Measurements from ENCODE around the gene MTSS2. TPM values are rescaled to one million over a fixed set of nuclear protein-coding genes. Genes with fewer than 3 reads are reported as not detected.
A peak's percentile ranks its signal among the peaks of the same experiment; 100 is the strongest.

The MTSS2 gene
- total and polyA plus RNA-seq, 2 of the 8 experiments (the other 6 are each of a cell fraction or from before 2014, with no cell fraction given), result 23.3 to 36.7 TPM

DNA sequence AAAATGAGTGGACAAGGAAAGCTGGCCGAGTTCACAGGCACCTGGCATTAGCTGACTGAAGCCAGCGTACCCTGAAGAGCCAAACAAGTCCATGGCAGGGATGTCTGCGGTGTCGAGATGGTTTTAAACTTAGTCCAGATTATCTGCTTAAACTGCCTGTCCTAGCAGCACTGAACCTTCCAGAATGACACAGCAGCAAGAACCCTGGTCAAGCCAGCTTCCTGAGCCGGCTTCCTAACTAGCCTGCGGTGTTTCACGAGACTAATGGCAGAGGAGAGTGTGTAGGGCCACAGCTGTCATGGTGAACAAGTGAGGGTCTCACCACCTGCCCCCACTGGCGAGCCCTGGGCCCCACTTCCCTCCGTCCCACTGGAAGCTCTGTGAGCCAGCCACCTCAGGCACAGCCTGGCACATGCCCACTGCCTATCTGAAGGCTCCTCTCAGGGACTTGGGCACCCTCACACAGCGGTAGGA is 28.8 kb upstream of the MTSS2 start:
- H3K9ac ChIP-seq (replicated peaks in 1 of 4; ENCODE audit: extremely low read depth in 1 of 4, low read depth in 3 of 4, low read length in 3 of 4), result no peak overlapping the region; a peak in 1 of 7 replicates
- peaks cover 4 to 34% (median 22%) of the 10 kb centered on the region in 4 experiments for H3K4me1 ChIP-seq (replicated peaks in 1 of 4; ENCODE audit: control insufficient read depth in 3 of 4, insufficient read depth in 4 of 4, low read length in 3 of 4)
- TF ChIP-seq TBP (IDR thresholded peaks at IDR 0.05; ENCODE audit: low read depth, low read length) (no peak), RFX5 (IDR thresholded peaks at IDR 0.05; ENCODE audit: borderline replicate concordance, low read depth, low read length) (no peak), POU5F1 (IDR thresholded peaks at IDR 0.05; ENCODE audit: low read depth, low read length) (no peak), SAP30 (IDR thresholded peaks at IDR 0.05; ENCODE audit: insufficient read depth, insufficient replicate concordance, low read length) (no peak), SP1 (IDR thresholded peaks at IDR 0.05; ENCODE audit: low read depth, low read length) (no peak), FOSL1 (IDR thresholded peaks at IDR 0.05; ENCODE audit: insufficient read depth, low read depth, low read length) (no peak)
- TF ChIP-seq, protein P1, sequence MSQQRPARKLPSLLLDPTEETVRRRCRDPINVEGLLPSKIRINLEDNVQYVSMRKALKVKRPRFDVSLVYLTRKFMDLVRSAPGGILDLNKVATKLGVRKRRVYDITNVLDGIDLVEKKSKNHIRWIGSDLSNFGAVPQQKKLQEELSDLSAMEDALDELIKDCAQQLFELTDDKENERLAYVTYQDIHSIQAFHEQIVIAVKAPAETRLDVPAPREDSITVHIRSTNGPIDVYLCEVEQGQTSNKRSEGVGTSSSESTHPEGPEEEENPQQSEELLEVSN (IDR thresholded peaks at IDR 0.05), result no peak
- TF ChIP-seq, protein P2, sequence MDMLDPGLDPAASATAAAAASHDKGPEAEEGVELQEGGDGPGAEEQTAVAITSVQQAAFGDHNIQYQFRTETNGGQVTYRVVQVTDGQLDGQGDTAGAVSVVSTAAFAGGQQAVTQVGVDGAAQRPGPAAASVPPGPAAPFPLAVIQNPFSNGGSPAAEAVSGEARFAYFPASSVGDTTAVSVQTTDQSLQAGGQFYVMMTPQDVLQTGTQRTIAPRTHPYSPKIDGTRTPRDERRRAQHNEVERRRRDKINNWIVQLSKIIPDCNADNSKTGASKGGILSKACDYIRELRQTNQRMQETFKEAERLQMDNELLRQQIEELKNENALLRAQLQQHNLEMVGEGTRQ (IDR thresholded peaks at IDR 0.05; ENCODE audit: low read length), result no peak
- TF ChIP-seq, protein P3, sequence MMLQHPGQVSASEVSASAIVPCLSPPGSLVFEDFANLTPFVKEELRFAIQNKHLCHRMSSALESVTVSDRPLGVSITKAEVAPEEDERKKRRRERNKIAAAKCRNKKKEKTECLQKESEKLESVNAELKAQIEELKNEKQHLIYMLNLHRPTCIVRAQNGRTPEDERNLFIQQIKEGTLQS (IDR thresholded peaks at IDR 0.05; ENCODE audit: insufficient read depth, low read depth, low read length), result no peak
- FAIRE-seq (no peak), DNase-seq (ENCODE audit: low read depth in 1 of 2, low spot score in 2 of 2) (no peak)
- peak overlapping the region; percentile 11 for H3K18ac ChIP-seq (ENCODE audit: extremely low read depth, low read length)
- H3K4me2 ChIP-seq (ENCODE audit: insufficient read depth in 1 of 2, low read depth in 2 of 2, low read length in 2 of 2), result no peak overlapping the region
- no peak overlapping the region for H3K14ac ChIP-seq (ENCODE audit: insufficient read length)
- H3K79me2 ChIP-seq (ENCODE audit: control insufficient read depth in 1 of 2, insufficient read depth in 2 of 2, low read length in 2 of 2), result no peaks in the 10 kb centered on the region
- peak overlapping the region; percentile 28; the same call in 1 of the 2 replicates for H4K8ac ChIP-seq (ENCODE audit: extremely low read depth, insufficient read depth, low read length)
- CTCF ChIA-PET (ENCODE audit: partially characterized antibody), result interaction anchor here (1.1 to 3.3 kb wide), 10 partner anchors 11 to 57 kb away, joined by 3 to 13 read pairs (median 5); no protein-coding TSS in a partner anchor
- H3K4ac ChIP-seq (replicated peaks; ENCODE audit: insufficient read length, low read depth, low read length), result no peak overlapping the region
- no peak overlapping the region for H2BK20ac ChIP-seq (ENCODE audit: low read length)
- peaks cover 0 to 2% (median 0%) of the 10 kb centered on the region in 4 experiments; a peak in 1 of 8 replicates for H3K36me3 ChIP-seq (ENCODE audit: control insufficient read depth in 2 of 4, insufficient read depth in 4 of 4, low read length in 3 of 4)
- no peak overlapping the region for H4K91ac ChIP-seq (replicated peaks; ENCODE audit: insufficient read length, low read length)
- H2BK5ac ChIP-seq (ENCODE audit: low read depth, low read length), result peak overlapping the region; percentile 3; the same call in 1 of the 2 replicates
- peak overlapping the region; percentile 22 for H4K5ac ChIP-seq (ENCODE audit: insufficient read length, low read depth, low read length)
- H2AK5ac ChIP-seq (ENCODE audit: low read depth, low read length), result peak overlapping the region; percentile 70; the same call in 1 of the 2 replicates
- no peak overlapping the region for H3K56ac ChIP-seq (replicated peaks; ENCODE audit: insufficient read length, low read depth, low read length)
- H3K23me2 ChIP-seq (ENCODE audit: low read depth, low read length), result no peaks in the 10 kb centered on the region
- H3K27me3 ChIP-seq (replicated peaks in 1 of 4; ENCODE audit: control insufficient read depth in 3 of 4, extremely low read depth in 1 of 4, insufficient read depth in 3 of 4, low read length in 3 of 4), result no peaks in the 10 kb centered on the region
- no peak overlapping the region for H2BK15ac ChIP-seq (ENCODE audit: low read length)
- H3K23ac ChIP-seq (ENCODE audit: insufficient read length), result no peak overlapping the region
- POLR2A ChIA-PET (ENCODE audit: partially characterized antibody), result interaction anchor here (1.0 to 1.2 kb wide), 4 partner anchors 12 to 20 kb away, joined by 3 to 4 read pairs (median 4); no protein-coding TSS in a partner anchor
- peak overlapping the region; percentile 1; the same call in 1 of the 2 replicates for H2BK12ac ChIP-seq (ENCODE audit: low read depth, low read length)
- 87% methylated on average over 10 of the region's 10 CpGs; no CpG with 5 or more reads in 1 of the 2 experiments for WGBS, 2 experiments (ENCODE audit: extremely low coverage in 1 of 2, insufficient coverage in 1 of 2, insufficient read length in 1 of 2, insufficient replicate concordance in 2 of 2, low coverage in 1 of 2, low lambda C conversion rate in 2 of 2, missing lambda C conversion rate in 1 of 2)
- H2BK120ac ChIP-seq (replicated peaks; ENCODE audit: low read depth, low read length), result no peak overlapping the region
- H2AFZ ChIP-seq (ENCODE audit: low read length), result no peak overlapping the region
- H4K20me1 ChIP-seq (replicated peaks in 1 of 2; ENCODE audit: control insufficient read depth in 1 of 2, insufficient read depth in 2 of 2, low read length in 2 of 2), result peaks cover 0 to 3% of the 10 kb centered on the region in 2 experiments
- no peaks in the 10 kb centered on the region for H3K79me1 ChIP-seq (ENCODE audit: low read depth, low read length)
- peaks cover 0 to 3% of the 10 kb centered on the region in 2 experiments; a peak in 1 of 4 replicates for H3K9me3 ChIP-seq (ENCODE audit: insufficient read depth in 2 of 2, low read depth in 1 of 2, low read length in 1 of 2)
- no peak overlapping the region for H3K27ac ChIP-seq (ENCODE audit: low read depth, low read length)
- H3K4me3 ChIP-seq (ENCODE audit: extremely low read depth in 1 of 4, insufficient read depth in 2 of 4, low read depth in 3 of 4, low read length in 4 of 4), result no peak overlapping the region

Data from H1 (cell line).